HepG2 (cell line): ENCODE data around the gene NFILZ. TPM values are rescaled to one million over a fixed set of nuclear protein-coding genes. Genes with fewer than 3 reads are reported as not detected.

Experiments used
- ATF7 ChIP-seq, 2 experiments: fragments of 450-650 bp in 1 of 2; sonication (generic) in 1 of 2; formaldehyde crosslinking in 1 of 2; IDR thresholded peaks; 2 replicates each; pipeline versions ENCODE4 v1.4.0 to v1.6.1; 2016 to 2020; ENCODE audit warnings: antibody characterized with exemption in 1 of 2, mild to moderate bottlenecking in 1 of 2, missing genetic modification reagents in 1 of 2
- BCLAF1 ChIP-seq: fragments of 450-650 bp; IDR thresholded peaks from 2 replicates; pipeline ENCODE4 v1.6.1; 2017; ENCODE audit warnings: mild to moderate bottlenecking
- CREB3 ChIP-seq: sonication (generic); formaldehyde crosslinking; IDR thresholded peaks from 2 replicates; pipeline ENCODE4 v1.5.0; 2020; ENCODE audit warnings: missing genetic modification reagents
- DNMT1 ChIP-seq: sonication (generic); formaldehyde crosslinking; IDR thresholded peaks from 2 replicates; pipeline ENCODE4 v1.5.1; 2020; ENCODE audit warnings: mild to moderate bottlenecking, missing genetic modification reagents
- E2F1 ChIP-seq: sonication (generic); formaldehyde crosslinking; IDR thresholded peaks from 2 replicates; pipeline ENCODE4 v1.5.0; 2020; ENCODE audit warnings: missing genetic modification reagents
- HOXA5 ChIP-seq: sonication (generic); formaldehyde crosslinking; IDR thresholded peaks from 2 replicates; pipeline ENCODE4 v1.4.0; 2020; ENCODE audit warnings: missing genetic modification reagents
- JUN ChIP-seq: sonication (generic); formaldehyde crosslinking; IDR thresholded peaks from 2 replicates; pipeline ENCODE4 v1.4.0; 2020; ENCODE audit warnings: mild to moderate bottlenecking, missing genetic modification reagents
- MBD4 ChIP-seq: IDR thresholded peaks from 2 replicates; pipeline ENCODE4 v1.6.1; 2012; ENCODE audit warnings: low read length, inconsistent platforms, borderline replicate concordance
- NFYC ChIP-seq: IDR thresholded peaks from 2 replicates; pipeline ENCODE4 v1.6.1; 2016; ENCODE audit warnings: missing genetic modification reagents, missing compliant biosample characterization
- NR2F2 ChIP-seq: IDR thresholded peaks from 2 replicates; pipeline ENCODE4 v1.6.1; 2012; ENCODE audit warnings: low read depth, inconsistent platforms, borderline replicate concordance
- RAD51 ChIP-seq: fragments of 450-650 bp; IDR thresholded peaks from 2 replicates; pipeline ENCODE4 v1.6.1; 2016; ENCODE audit warnings: borderline replicate concordance
- RARA ChIP-seq: IDR thresholded peaks from 2 replicates; pipeline ENCODE4 v1.6.1; 2016; ENCODE audit warnings: missing genetic modification reagents, missing compliant biosample characterization
- TOE1 ChIP-seq: sonication (generic); formaldehyde crosslinking; IDR thresholded peaks from 2 replicates; pipeline ENCODE4 v1.4.0; 2020; ENCODE audit warnings: mild to moderate bottlenecking, missing genetic modification reagents
- ZFP82 ChIP-seq: sonication (generic); formaldehyde crosslinking; IDR thresholded peaks from 2 replicates; pipeline ENCODE4 v1.5.1; 2020; ENCODE audit warnings: mild to moderate bottlenecking, missing genetic modification reagents, borderline replicate concordance
- ZKSCAN1 ChIP-seq: fragments of 150-350 bp; IDR thresholded peaks from 2 replicates; pipeline ENCODE4 v1.6.1; 2014; ENCODE audit warnings: low read length
- ZMYM3 ChIP-seq: sonication (generic); formaldehyde crosslinking; IDR thresholded peaks from 2 replicates; pipeline ENCODE4 v1.5.1; 2020; ENCODE audit warnings: mild to moderate bottlenecking, missing genetic modification reagents
- ZNF224 ChIP-seq: sonication (generic); formaldehyde crosslinking; IDR thresholded peaks from 2 replicates; pipeline ENCODE4 v1.5.0; 2020; ENCODE audit warnings: mild to moderate bottlenecking, missing genetic modification reagents
- ZNF629 ChIP-seq: sonication (generic); formaldehyde crosslinking; conservative IDR thresholded peaks from 2 replicates; pipeline ENCODE4 v1.5.0; 2020; ENCODE audit warnings: missing genetic modification reagents
- ZNF749 ChIP-seq: sonication (generic); formaldehyde crosslinking; IDR thresholded peaks from 2 replicates; pipeline ENCODE4 v1.8.0; 2022; ENCODE audit warnings: mild to moderate bottlenecking, missing genetic modification reagents, moderate library complexity, borderline replicate concordance
- ZNF816 ChIP-seq: sonication (generic); formaldehyde crosslinking; IDR thresholded peaks from 2 replicates; pipeline ENCODE4 v1.8.0; 2022; ENCODE audit warnings: missing genetic modification reagents, mild to moderate bottlenecking, borderline replicate concordance
- polyA plus RNA-seq, 8 experiments: library from polyadenylated mRNA; depleted of rRNA in 3 of 8; stranded (reverse) in 7 of 8; unstranded in 1 of 8; fragments of >200 nt; fragmentation: Illumina TruSeq in 4 of 8; extraction: Trizol in 4 of 8; gene quantifications; 2 replicates each; pipeline versions ENCODE4 v1.2.1 to v1.2.3, GENCODE V29; 2011 to 2016; ENCODE audit warnings: low read depth in 4 of 8, missing spikeins in 1 of 8, mixed read lengths in 1 of 8; ENCODE audit not compliant: insufficient read depth in 1 of 8
- total RNA-seq, 5 experiments: library from RNA; depleted of rRNA; stranded (reverse); fragments of >200 nt; fragmentation: Illumina TruSeq; extraction: Trizol; gene quantifications; 2 replicates each; pipeline ENCODE4 v1.2.3, GENCODE V29; 2016; ENCODE audit warnings: low read depth in 1 of 5
- TF ChIP-seq, protein P1 (sequence below): sonication (generic); formaldehyde crosslinking; IDR thresholded peaks from 2 replicates; pipeline ENCODE4 v1.4.0; 2020; ENCODE audit warnings: missing genetic modification reagents, low read depth, mild to moderate bottlenecking, borderline replicate concordance
- TF ChIP-seq, protein P2 (sequence below): IDR thresholded peaks from 2 replicates; pipeline ENCODE4 v1.6.1; 2012; ENCODE audit warnings: low read length, improper control_type of control experiment

Gene NFILZ
- total and polyA plus RNA-seq, 2 of the 13 experiments (the other 11 are each of a cell fraction or from before 2014, with no cell fraction given) = not detected

DNA sequence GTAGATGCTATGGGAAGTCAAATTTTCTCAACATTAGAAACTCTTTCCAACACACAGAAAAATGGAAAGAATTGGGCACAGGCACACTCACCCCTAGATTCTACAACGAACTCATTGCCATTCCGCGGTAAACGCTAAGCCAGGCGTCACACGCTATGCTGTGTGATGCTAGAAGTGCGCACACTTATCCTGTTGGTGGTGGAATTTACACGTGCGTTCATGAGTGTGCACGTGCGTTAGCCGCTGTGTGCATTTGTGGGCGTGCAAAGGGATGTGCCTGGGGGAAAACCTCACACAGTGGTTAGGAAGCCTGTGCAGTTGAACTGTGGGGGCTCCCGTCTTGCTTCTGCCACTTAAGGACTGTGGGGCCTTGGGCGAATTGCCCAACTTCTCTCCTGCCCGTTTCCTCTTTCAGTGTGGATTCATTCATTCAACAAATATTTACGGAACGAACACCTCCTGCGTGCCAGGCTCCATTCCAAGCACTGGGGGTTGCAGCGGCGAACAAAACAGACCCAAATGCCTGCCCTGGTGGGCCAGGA is 7.7 kb downstream of the NFILZ start (continued):
- no peak for TF ChIP-seq BCLAF1
- TF ChIP-seq NFYC = no peak
- TF ChIP-seq DNMT1 = no peak
- no peak for TF ChIP-seq ATF7 (IDR thresholded peaks at IDR 0.05)
- TF ChIP-seq ATF7 (CRISPR knock-in tag; IDR thresholded peaks at IDR 0.05) = no peak
- no peak for TF ChIP-seq E2F1 (CRISPR knock-in tag)
- TF ChIP-seq ZNF629 (CRISPR knock-in tag) = no peak
- no peak for TF ChIP-seq ZNF816 (CRISPR knock-in tag)
- TF ChIP-seq, protein P1, sequence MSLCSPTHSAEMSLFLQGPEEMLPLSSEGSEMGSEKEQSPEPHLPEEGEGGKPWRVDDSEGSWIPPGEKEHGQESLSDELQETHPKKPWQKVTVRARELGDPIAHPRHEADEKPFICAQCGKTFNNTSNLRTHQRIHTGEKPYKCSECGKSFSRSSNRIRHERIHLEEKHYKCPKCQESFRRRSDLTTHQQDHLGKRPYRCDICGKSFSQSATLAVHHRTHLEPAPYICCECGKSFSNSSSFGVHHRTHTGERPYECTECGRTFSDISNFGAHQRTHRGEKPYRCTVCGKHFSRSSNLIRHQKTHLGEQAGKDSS (CRISPR knock-in tag) = no peak
- peak; percentile 59 for TF ChIP-seq RARA (CRISPR knock-in tag)
- no peak for TF ChIP-seq ZMYM3 (CRISPR knock-in tag)
- TF ChIP-seq ZKSCAN1 = no peak
- TF ChIP-seq HOXA5 (CRISPR knock-in tag) = no peak
- TF ChIP-seq JUN = no peak
- no peak for TF ChIP-seq MBD4
- TF ChIP-seq NR2F2 = no peak
- TF ChIP-seq ZNF224 (CRISPR knock-in tag) = no peak
- no peak for TF ChIP-seq ZNF749 (CRISPR knock-in tag)
- TF ChIP-seq TOE1 (CRISPR knock-in tag) = no peak
- TF ChIP-seq ZFP82 = no peak
- TF ChIP-seq, protein P2, sequence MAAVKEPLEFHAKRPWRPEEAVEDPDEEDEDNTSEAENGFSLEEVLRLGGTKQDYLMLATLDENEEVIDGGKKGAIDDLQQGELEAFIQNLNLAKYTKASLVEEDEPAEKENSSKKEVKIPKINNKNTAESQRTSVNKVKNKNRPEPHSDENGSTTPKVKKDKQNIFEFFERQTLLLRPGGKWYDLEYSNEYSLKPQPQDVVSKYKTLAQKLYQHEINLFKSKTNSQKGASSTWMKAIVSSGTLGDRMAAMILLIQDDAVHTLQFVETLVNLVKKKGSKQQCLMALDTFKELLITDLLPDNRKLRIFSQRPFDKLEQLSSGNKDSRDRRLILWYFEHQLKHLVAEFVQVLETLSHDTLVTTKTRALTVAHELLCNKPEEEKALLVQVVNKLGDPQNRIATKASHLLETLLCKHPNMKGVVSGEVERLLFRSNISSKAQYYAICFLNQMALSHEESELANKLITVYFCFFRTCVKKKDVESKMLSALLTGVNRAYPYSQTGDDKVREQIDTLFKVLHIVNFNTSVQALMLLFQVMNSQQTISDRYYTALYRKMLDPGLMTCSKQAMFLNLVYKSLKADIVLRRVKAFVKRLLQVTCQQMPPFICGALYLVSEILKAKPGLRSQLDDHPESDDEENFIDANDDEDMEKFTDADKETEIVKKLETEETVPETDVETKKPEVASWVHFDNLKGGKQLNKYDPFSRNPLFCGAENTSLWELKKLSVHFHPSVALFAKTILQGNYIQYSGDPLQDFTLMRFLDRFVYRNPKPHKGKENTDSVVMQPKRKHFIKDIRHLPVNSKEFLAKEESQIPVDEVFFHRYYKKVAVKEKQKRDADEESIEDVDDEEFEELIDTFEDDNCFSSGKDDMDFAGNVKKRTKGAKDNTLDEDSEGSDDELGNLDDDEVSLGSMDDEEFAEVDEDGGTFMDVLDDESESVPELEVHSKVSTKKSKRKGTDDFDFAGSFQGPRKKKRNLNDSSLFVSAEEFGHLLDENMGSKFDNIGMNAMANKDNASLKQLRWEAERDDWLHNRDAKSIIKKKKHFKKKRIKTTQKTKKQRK = no peak
- TF ChIP-seq RAD51 = no peak
- no peak for TF ChIP-seq CREB3 (CRISPR knock-in tag)
